AG10803 (cell line): Measurements from ENCODE around the gene SFXN2.
"Not testable (repeated sequence)": the region's sequence is repeated elsewhere in the genome, so short reads cannot be mapped to it uniquely, and the experiment has no call there.

Experiments used
- DNase-seq: peaks from one replicate; pipeline ENCODE4 v3.0.0; 2010; ENCODE audit warnings: low read depth
- H3K4me3 ChIP-seq: 2 replicates; pipeline ENCODE4 v1.5.1; 2011; ENCODE audit warnings: mild to moderate bottlenecking, low read length, control low read depth
- CTCF ChIP-seq: conservative IDR thresholded peaks from 2 replicates; pipeline ENCODE4 v1.5.1; 2011; ENCODE audit warnings: mild to moderate bottlenecking, low read length, control low read depth, inconsistent platforms

Gene SFXN2

GRCh38 chr10:102757323-102757722 lies 42.9 kb downstream of the SFXN2 start:
- H3K4me3 ChIP-seq = no peak overlapping the region
- no peak for DNase-seq
- TF ChIP-seq CTCF = no peak

- TF ChIP-seq CTCF = no peak
- no peak for DNase-seq
Observed at GRCh38 chr10:102758240-102758932, 44.0 kb downstream of the SFXN2 start.

GRCh38 chr10:102758933-102759262 lies 44.5 kb downstream of the SFXN2 start:
- not testable (repeated sequence) for DNase-seq, H3K4me3 ChIP-seq

More at GRCh38 chr10:102758240-102758932, 44.0 kb downstream of the SFXN2 start:
- H3K4me3 ChIP-seq = no peak overlapping the region

GRCh38 chr10:102759497-102760210 lies 45.2 kb downstream of the SFXN2 start:
- no peak overlapping the region for H3K4me3 ChIP-seq
- DNase-seq = no peak
- no peak for TF ChIP-seq CTCF

GRCh38 chr10:102761981-102762380 lies 47.5 kb downstream of the SFXN2 start:
- no peak for TF ChIP-seq CTCF
- H3K4me3 ChIP-seq = no peak overlapping the region
- no peak for DNase-seq

GRCh38 chr10:102762401-102763015 lies 48.1 kb downstream of the SFXN2 start:
- H3K4me3 ChIP-seq = no peak overlapping the region
- no peak for TF ChIP-seq CTCF
- DNase-seq = no peak

GRCh38 chr10:102763037-102763607 lies 48.7 kb downstream of the SFXN2 start:
- H3K4me3 ChIP-seq = no peak overlapping the region
- TF ChIP-seq CTCF = no peak
- no peak for DNase-seq
